MCF 10A (cell line): ENCODE results near the gene ULK2. TPM values are rescaled to one million over a fixed set of nuclear protein-coding genes. Genes with fewer than 3 reads are reported as not detected.
"Not testable (repeated sequence)": the region's sequence is repeated elsewhere in the genome, so short reads cannot be mapped to it uniquely, and the experiment has no call there.

ENCODE experiments used
- BruUV-seq: library from RNA; stranded (reverse); fragments of 400-500 nt; replicated peaks from 2 replicates; lab custom pipeline; 2021; lab: Mats Ljungman, UMichigan
- CTCF ChIA-PET: fragments of 300-600 bp; sonication (Branson Sonifier 250); formaldehyde crosslinking; extraction: SDS; loops from one replicate; lab custom pipeline; 2021; ENCODE audit warnings: antibody characterized with exemption, inconsistent platforms; lab: Yijun Ruan, JAX
- POLR2A ChIA-PET: fragments of 300-600, 350-650 bp; sonication (Branson Sonifier 250); formaldehyde crosslinking; extraction: SDS; loops from one replicate; lab custom pipeline; 2020; ENCODE audit warnings: antibody characterized with exemption, inconsistent platforms; lab: Yijun Ruan, JAX
- DNase-seq: peaks from one replicate; pipeline ENCODE4 v3.0.0-alpha.2; 2018; ENCODE audit not compliant: unreplicated experiment
- H3K27ac Mint-ChIP-seq: one replicate; pipeline ENCODE4 v1.8.0; 2022; ENCODE audit warnings: mild to moderate bottlenecking, low read depth, mixed read lengths; ENCODE audit not compliant: unreplicated experiment
- H3K27me3 Mint-ChIP-seq: one replicate; pipeline ENCODE4 v1.8.0; 2022; ENCODE audit warnings: mixed read lengths; ENCODE audit not compliant: insufficient read depth, unreplicated experiment
- H3K36me3 Mint-ChIP-seq: one replicate; pipeline ENCODE4 v1.8.0; 2022; ENCODE audit warnings: mild to moderate bottlenecking, moderate library complexity, mixed read lengths; ENCODE audit not compliant: insufficient read depth, unreplicated experiment
- H3K4me1 Mint-ChIP-seq: one replicate; pipeline ENCODE4 v1.8.0; 2022; ENCODE audit warnings: mixed read lengths; ENCODE audit not compliant: insufficient read depth, unreplicated experiment
- H3K4me3 Mint-ChIP-seq: one replicate; pipeline ENCODE4 v1.8.0; 2022; ENCODE audit warnings: mild to moderate bottlenecking, moderate library complexity, mixed read lengths; ENCODE audit not compliant: unreplicated experiment
- H3K9me3 Mint-ChIP-seq: one replicate; pipeline ENCODE4 v1.8.0; 2022; ENCODE audit warnings: mixed read lengths; ENCODE audit not compliant: unreplicated experiment
- CTCF ChIP-seq: fragments of 200-600 bp; IDR thresholded peaks from one replicate; pipeline ENCODE4 v1.8.0; 2022; ENCODE audit warnings: antibody characterized with exemption, mild to moderate bottlenecking; ENCODE audit not compliant: unreplicated experiment
- intact Hi-C: fragments of 100-400 bp; cut with micrococcal nuclease; formaldehyde crosslinking; loops from 2 replicates; pipeline ENCODE4 v1.14.1; 2022
- total RNA-seq: library from RNA; stranded (reverse); gene quantifications from 2 replicates; pipeline ENCODE4 v1.2.3, GENCODE V29; 2022

The ULK2 gene
- total RNA-seq, 1 experiment from 2014 or later, result 7.9 TPM

DNA sequence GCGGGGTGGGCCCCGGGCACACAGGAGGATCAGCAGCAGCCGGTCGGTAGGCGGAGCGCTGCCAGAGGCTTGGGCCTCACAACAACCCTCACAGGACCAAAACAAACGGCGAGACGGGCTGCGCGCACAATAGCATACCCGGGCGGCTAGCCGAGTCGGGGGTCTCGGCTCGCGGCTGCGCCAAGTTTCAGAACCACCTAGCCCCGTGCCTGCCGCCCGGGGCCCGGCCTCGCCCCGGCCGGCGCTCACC, 732 bp downstream of the ULK2 start:
- H3K27ac Mint-ChIP-seq, result peak overlapping the region; percentile 75
- intact Hi-C loops, result loop anchor here (2.0 to 5.0 kb wide), 2 partner anchors 32 to 110 kb away; partner anchors contain the start of gene AKAP10
- peaks cover 5% of the 10 kb centered on the region for H3K4me1 Mint-ChIP-seq
- CTCF ChIA-PET, result no interaction called here
- H3K27me3 Mint-ChIP-seq, result no peaks in the 10 kb centered on the region
- peak; percentile 1 for TF ChIP-seq CTCF
- H3K4me3 Mint-ChIP-seq, result peak overlapping the region; percentile 76
- no peaks in the 10 kb centered on the region for H3K9me3 Mint-ChIP-seq
- DNase-seq, result peak; percentile 64
- no TSS peak for BruUV-seq
- POLR2A ChIA-PET, result interaction anchor here (0.5 to 1.1 kb wide), 3 partner anchors 19 to 143 kb away, joined by 3 to 6 read pairs (median 5); no protein-coding TSS in a partner anchor
- no peaks in the 10 kb centered on the region for H3K36me3 Mint-ChIP-seq

DNA sequence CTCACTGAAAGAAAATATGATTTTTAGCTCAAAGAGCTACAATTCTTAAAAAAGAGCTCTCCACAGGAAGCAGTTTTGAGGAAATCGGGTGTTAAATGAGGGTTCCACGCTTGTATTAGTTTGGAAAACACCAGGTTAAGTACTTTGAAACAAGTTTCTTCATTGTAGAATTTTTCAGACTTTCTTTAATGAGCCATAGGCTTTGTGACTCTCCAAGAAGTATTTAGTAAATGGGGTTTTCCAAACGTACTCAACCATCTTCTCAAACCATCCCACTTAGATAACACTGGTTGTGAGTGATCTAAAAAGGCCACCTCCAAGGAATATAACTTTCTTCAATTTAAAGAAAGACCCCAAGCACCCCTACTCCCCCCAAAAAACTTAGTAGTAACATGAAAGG, 2.7 kb downstream of the ULK2 start:
- CTCF ChIA-PET, result interaction anchor here (0.6 to 1.0 kb wide), 2 partner anchors 52 to 53 kb away, joined by 3 read pairs; no protein-coding TSS in a partner anchor
- intact Hi-C loops, result loop anchor here (5.0 kb wide), 1 partner anchor 112 kb away; the partner anchor contains the start of gene AKAP10
- no peak overlapping the region for H3K27ac Mint-ChIP-seq
- no peaks in the 10 kb centered on the region for H3K9me3 Mint-ChIP-seq
- DNase-seq, result no peak
- POLR2A ChIA-PET, result interaction anchor here (1.3 kb wide), 1 partner anchor 10 kb away, joined by 6 read pairs; no protein-coding TSS in a partner anchor
- peaks cover 5% of the 10 kb centered on the region for H3K4me1 Mint-ChIP-seq
- no TSS peak for BruUV-seq
- H3K36me3 Mint-ChIP-seq, result peaks cover 8% of the 10 kb centered on the region
- H3K4me3 Mint-ChIP-seq, result peak overlapping the region; percentile 76
- H3K27me3 Mint-ChIP-seq, result no peaks in the 10 kb centered on the region
- no peak for TF ChIP-seq CTCF

DNA sequence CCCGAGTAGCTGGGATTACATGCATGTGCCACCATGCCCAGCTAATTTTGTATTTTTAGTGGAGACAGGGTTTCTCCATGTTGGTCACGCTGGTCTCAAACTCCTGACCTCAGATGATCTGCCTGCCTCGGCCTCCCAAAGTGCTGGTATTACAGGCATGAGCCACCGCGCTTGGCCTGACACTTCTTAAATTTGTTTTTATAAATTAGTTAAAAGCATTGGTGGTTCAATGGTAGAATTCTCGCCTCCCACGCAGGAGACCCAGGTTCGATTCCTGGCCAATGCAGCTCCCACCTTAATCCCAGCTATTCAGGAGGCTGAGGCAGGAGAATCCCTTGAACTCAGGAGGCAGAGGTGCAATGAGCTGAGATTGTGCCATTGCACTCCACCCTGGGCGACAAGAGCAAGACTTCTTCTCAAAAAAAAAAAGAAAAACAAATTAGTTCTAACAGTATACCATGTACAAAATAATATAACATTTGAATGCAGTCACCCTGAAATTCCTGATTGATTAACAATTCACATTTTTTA, 7.0 kb downstream of the ULK2 start:
- H3K4me1 Mint-ChIP-seq, H3K9me3 Mint-ChIP-seq, intact Hi-C loops, BruUV-seq, DNase-seq, H3K27me3 Mint-ChIP-seq, H3K4me3 Mint-ChIP-seq, H3K27ac Mint-ChIP-seq: not testable (repeated sequence)
- H3K36me3 Mint-ChIP-seq, result peaks cover 22% of the 10 kb centered on the region
- CTCF ChIA-PET, result interaction anchor here (0.6 to 0.7 kb wide), 2 partner anchors 35 to 36 kb away, joined by 3 to 4 read pairs; no protein-coding TSS in a partner anchor
- POLR2A ChIA-PET, result interaction anchor here (0.9 to 1.3 kb wide), 2 partner anchors 10 to 56 kb away, joined by 3 read pairs; no protein-coding TSS in a partner anchor

DNA sequence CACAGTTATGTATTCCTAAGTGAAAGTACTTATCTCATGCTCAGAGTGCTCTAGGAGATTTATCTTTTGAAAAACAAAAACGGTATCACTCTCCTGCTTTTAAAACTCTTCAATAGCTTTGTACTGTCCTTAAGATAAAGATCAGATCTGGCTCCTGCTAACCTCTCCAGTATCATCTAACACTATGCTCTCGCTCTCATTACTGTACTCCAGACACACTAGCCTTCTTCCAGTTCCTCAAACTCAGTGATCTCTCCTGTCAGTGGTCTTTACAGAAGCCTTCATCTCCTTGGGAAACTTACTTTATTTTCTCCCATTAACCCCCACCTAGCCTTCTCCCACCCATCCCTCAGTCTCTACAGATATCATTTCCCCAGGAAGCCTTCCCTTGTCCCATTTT, 10.1 kb downstream of the ULK2 start:
- Mint-ChIP-seq H3K27me3 (no peaks in the 10 kb centered on the region), H3K36me3 (peaks cover 41% of the 10 kb centered on the region), H3K4me1 (no peaks in the 10 kb centered on the region), H3K27ac (no peak overlapping the region), H3K4me3 (no peak overlapping the region), H3K9me3 (no peaks in the 10 kb centered on the region)
- DNase-seq, result no peak
- ChIA-PET POLR2A (no interaction called here), CTCF (no interaction called here)
- BruUV-seq, result no TSS peak
- intact Hi-C loops, result no loop called here
- no peak for TF ChIP-seq CTCF
